MM.1S (cell line): ENCODE results near the gene PTPRD.

Experiments
- CTCF ChIP-seq: fragments of 300-600 bp; sonication (generic); IDR thresholded peaks from 2 replicates; pipeline ENCODE4 v1.5.1; 2016; ENCODE audit warnings: antibody characterized with exemption, low read length, mixed read lengths
- EZH2phosphoT487 ChIP-seq: fragments of 300-600 bp; sonication (generic); IDR thresholded peaks from 2 replicates; pipeline ENCODE4 v1.6.1; 2018; ENCODE audit warnings: antibody characterized with exemption, low read length

DNA sequence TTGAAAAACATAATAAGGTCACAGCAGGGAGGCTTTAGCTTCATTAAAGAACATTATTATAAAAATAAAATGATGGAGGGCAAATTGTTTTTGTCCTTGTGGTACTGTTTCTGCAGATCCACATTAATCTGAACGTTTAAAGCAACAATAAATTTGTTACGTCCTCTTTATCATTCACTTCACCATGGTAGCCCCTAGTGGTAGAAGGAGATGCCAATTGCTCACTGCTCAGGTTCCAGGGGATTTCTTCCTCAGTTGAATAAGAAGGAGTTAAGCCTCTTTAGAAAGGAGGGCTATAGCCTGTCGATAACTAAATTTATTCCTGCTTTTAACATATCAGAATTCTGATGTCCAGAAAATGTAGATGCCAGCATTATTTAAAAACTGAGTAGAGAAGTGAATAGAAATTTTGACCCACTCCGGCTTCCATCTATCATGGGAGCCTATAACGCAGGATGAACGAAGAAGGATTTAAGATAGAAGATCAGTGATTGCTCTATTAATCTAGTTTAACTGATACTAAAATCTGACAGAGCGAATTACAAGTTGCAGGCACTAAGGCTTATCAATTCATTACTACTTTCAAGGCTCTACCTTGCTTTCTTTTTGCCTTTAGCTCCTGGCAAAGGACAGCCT, 692.3 kb downstream of the PTPRD start:
- no peak for TF ChIP-seq CTCF
- TF ChIP-seq EZH2phosphoT487, result no peak
